IMR-90 (cell line): Measurements from ENCODE around the gene PTK6. TPM values are rescaled to one million over a fixed set of nuclear protein-coding genes. Genes with fewer than 3 reads are reported as not detected.

Experiments used
- ATAC-seq: fragments of 200-7000 bp; cut with Tn5 transposase; 2 replicates; pipeline ENCODE4 v1.9.1; 2020; ENCODE audit warnings: low read depth, mild to moderate bottlenecking, moderate library complexity
- BruUV-seq: library from RNA; stranded (reverse); fragments of 400-500 nt; replicated peaks from 2 replicates; lab custom pipeline; 2021; lab: Mats Ljungman, UMichigan
- CTCF ChIA-PET: fragments of 300-600 bp; formaldehyde crosslinking; extraction: SDS; loops from one replicate; lab custom pipeline; 2021; ENCODE audit warnings: antibody characterized with exemption; lab: Yijun Ruan, JAX
- POLR2A ChIA-PET: fragments of 300-600 bp; sonication (Branson Sonifier 250); formaldehyde crosslinking; loops from one replicate; lab custom pipeline; 2022; ENCODE audit warnings: antibody characterized with exemption; ENCODE audit not compliant: unreplicated experiment; lab: Charles Lee
- DNase-seq: peaks from one replicate; pipeline ENCODE4 v3.0.0; 2013
- H2AFZ ChIP-seq: replicated peaks from 2 replicates; pipeline ENCODE3; 2013; ENCODE audit warnings: low read length, mild to moderate bottlenecking; ENCODE audit not compliant: poor library complexity
- H2AK5ac ChIP-seq: 2 replicates; pipeline ENCODE4 v1.6.1; 2013; ENCODE audit warnings: low read depth, low read length, inconsistent platforms
- H2AK9ac ChIP-seq: replicated peaks from 2 replicates; pipeline ENCODE3; 2013; ENCODE audit warnings: mild to moderate bottlenecking, low read depth, low read length, moderate library complexity; ENCODE audit not compliant: poor library complexity
- H2BK120ac ChIP-seq: 2 replicates; pipeline ENCODE4 v1.6.1; 2013; ENCODE audit warnings: low read depth, low read length, inconsistent platforms
- H2BK15ac ChIP-seq: 3 replicates; pipeline ENCODE4 v1.6.1; 2013; ENCODE audit warnings: low read depth, low read length, inconsistent platforms
- H2BK20ac ChIP-seq: 2 replicates; pipeline ENCODE4 v1.6.1; 2013; ENCODE audit warnings: low read depth, mild to moderate bottlenecking, inconsistent platforms, low read length, moderate library complexity
- H2BK5ac ChIP-seq: 2 replicates; pipeline ENCODE4 v1.6.1; 2013; ENCODE audit warnings: mild to moderate bottlenecking, low read depth, low read length, inconsistent platforms; ENCODE audit not compliant: poor library complexity, severe bottlenecking
- H3K14ac ChIP-seq: replicated peaks from 2 replicates; pipeline ENCODE4 v1.6.1; 2013; ENCODE audit warnings: low read depth, low read length, inconsistent platforms
- H3K18ac ChIP-seq: 2 replicates; pipeline ENCODE4 v1.6.1; 2013; ENCODE audit warnings: low read depth, low read length, control low read depth
- H3K23ac ChIP-seq: 2 replicates; pipeline ENCODE4 v1.6.1; 2013; ENCODE audit warnings: low read depth, low read length, inconsistent platforms
- H3K27ac ChIP-seq: 2 replicates; pipeline ENCODE4 v1.5.1; 2013; ENCODE audit warnings: mild to moderate bottlenecking, control low read depth, low read length; ENCODE audit not compliant: insufficient read depth
- H3K27me3 ChIP-seq: 2 replicates; pipeline ENCODE4 v1.6.1; 2013; ENCODE audit warnings: low read length; ENCODE audit not compliant: control insufficient read depth, insufficient read depth
- H3K36me3 ChIP-seq: 2 replicates; pipeline ENCODE4 v1.6.1; 2013; ENCODE audit warnings: low read length, mixed read lengths; ENCODE audit not compliant: control insufficient read depth, insufficient read depth
- H3K4ac ChIP-seq: 2 replicates; pipeline ENCODE4 v1.6.1; 2013; ENCODE audit warnings: low read depth, low read length, inconsistent platforms
- H3K4me1 ChIP-seq: 2 replicates; pipeline ENCODE4 v1.6.1; 2013; ENCODE audit warnings: low read length, mixed read lengths; ENCODE audit not compliant: control insufficient read depth, insufficient read depth
- H3K4me2 ChIP-seq: 2 replicates; pipeline ENCODE4 v1.6.1; 2013; ENCODE audit warnings: low read depth, mild to moderate bottlenecking, control low read depth, low read length, moderate library complexity
- H3K4me3 ChIP-seq: 2 replicates; pipeline ENCODE4 v1.5.1; 2013; ENCODE audit warnings: low read depth, mild to moderate bottlenecking, control low read depth, low read length, moderate library complexity; ENCODE audit not compliant: insufficient read depth
- H3K56ac ChIP-seq: 2 replicates; pipeline ENCODE4 v1.6.1; 2013; ENCODE audit warnings: low read length, inconsistent platforms; ENCODE audit not compliant: insufficient read depth; ENCODE audit errors: extremely low read depth
- H3K79me1 ChIP-seq, 2 experiments: 2 replicates each; pipeline ENCODE4 v1.6.1; 2013; ENCODE audit warnings: low read length in 2 of 2, inconsistent platforms in 1 of 2, low read depth in 1 of 2
- H3K9ac ChIP-seq: 2 replicates; pipeline ENCODE4 v1.6.1; 2013; ENCODE audit warnings: low read depth, low read length, control low read depth
- H3K9me1 ChIP-seq: 2 replicates; pipeline ENCODE4 v1.6.1; 2013; ENCODE audit warnings: low read length, inconsistent platforms; ENCODE audit not compliant: insufficient read depth
- H3K9me3 ChIP-seq: 2 replicates; pipeline ENCODE4 v1.6.1; 2013; ENCODE audit warnings: low read length; ENCODE audit not compliant: control insufficient read depth, insufficient read depth
- H4K20me1 ChIP-seq: 2 replicates; pipeline ENCODE4 v1.6.1; 2013; ENCODE audit warnings: low read length, inconsistent platforms; ENCODE audit not compliant: insufficient read depth
- H4K5ac ChIP-seq: 2 replicates; pipeline ENCODE4 v1.6.1; 2013; ENCODE audit warnings: mild to moderate bottlenecking, low read depth, low read length, control low read depth
- H4K8ac ChIP-seq, 2 experiments: 2 replicates each; pipeline ENCODE4 v1.6.1; 2013; ENCODE audit warnings: low read depth in 2 of 2, low read length in 2 of 2, control low read depth in 1 of 2, inconsistent platforms in 1 of 2
- H4K91ac ChIP-seq: 2 replicates; pipeline ENCODE4 v1.6.1; 2013; ENCODE audit warnings: low read depth, low read length, inconsistent platforms; ENCODE audit not compliant: insufficient read depth
- BHLHE40 ChIP-seq: fragments of 150-350 bp; IDR thresholded peaks from 2 replicates; pipeline ENCODE4 v1.6.1; 2016; ENCODE audit warnings: mild to moderate bottlenecking, low read depth, low read length
- CEBPB ChIP-seq: IDR thresholded peaks from 2 replicates; pipeline ENCODE4 v1.6.1; 2012; ENCODE audit warnings: low read depth, low read length, improper control_type of control experiment
- CHD1 ChIP-seq: IDR thresholded peaks from 2 replicates; pipeline ENCODE4 v1.6.1; 2012; ENCODE audit warnings: low read depth, low read length, improper control_type of control experiment
- FOS ChIP-seq: fragments of 150-350 bp; IDR thresholded peaks from 2 replicates; pipeline ENCODE4 v1.6.1; 2016; ENCODE audit warnings: low read depth, low read length
- MAFK ChIP-seq: IDR thresholded peaks from 2 replicates; pipeline ENCODE4 v1.6.1; 2012; ENCODE audit warnings: low read depth, low read length, improper control_type of control experiment
- MAZ ChIP-seq: IDR thresholded peaks from 2 replicates; pipeline ENCODE4 v1.6.1; 2012; ENCODE audit warnings: low read depth, mild to moderate bottlenecking, low read length, improper control_type of control experiment, moderate library complexity, borderline replicate concordance
- MXI1 ChIP-seq: IDR thresholded peaks from 2 replicates; pipeline ENCODE4 v1.6.1; 2012; ENCODE audit warnings: low read depth, mild to moderate bottlenecking, low read length, moderate library complexity, borderline replicate concordance
- NFE2L2 ChIP-seq: fragments of 150-350 bp; IDR thresholded peaks from 2 replicates; pipeline ENCODE4 v1.6.1; 2016; ENCODE audit warnings: low read depth, mild to moderate bottlenecking, low read length
- POLR2A ChIP-seq: IDR thresholded peaks from 2 replicates; pipeline ENCODE4 v1.6.1; 2012; ENCODE audit warnings: mild to moderate bottlenecking, low read depth, low read length
- RAD21 ChIP-seq: IDR thresholded peaks from 2 replicates; pipeline ENCODE4 v1.6.1; 2012; ENCODE audit warnings: low read length, improper control_type of control experiment
- RCOR1 ChIP-seq: IDR thresholded peaks from 2 replicates; pipeline ENCODE4 v1.6.1; 2012; ENCODE audit warnings: mild to moderate bottlenecking, low read length, improper control_type of control experiment; ENCODE audit not compliant: insufficient replicate concordance
- RFX5 ChIP-seq: IDR thresholded peaks from 2 replicates; pipeline ENCODE4 v1.8.0; 2012; ENCODE audit warnings: low read depth, mild to moderate bottlenecking, low read length, moderate library complexity
- SMC3 ChIP-seq: fragments of 150-350 bp; IDR thresholded peaks from 2 replicates; pipeline ENCODE4 v1.6.1; 2016; ENCODE audit warnings: low read depth, mild to moderate bottlenecking, antibody characterized with exemption, low read length, moderate library complexity
- WGBS, 2 experiments: methylation state at CpG; one replicate each; pipeline versions ENCODE4 v1.1.5 to v1.1.7; 2013; ENCODE audit warnings: missing lambda C conversion rate in 2 of 2; ENCODE audit not compliant: insufficient read length in 1 of 2; ENCODE audit errors: extremely low coverage in 2 of 2; 5-methylcytosine and 5-hydroxymethylcytosine counted together
- dilution Hi-C: fragments of 300-500 bp; cut with HindIII; formaldehyde crosslinking; loops from one replicate; pipeline ENCODE4 v1.14.3; 2018; ENCODE audit warnings: low sequenced_read_pairs; ENCODE audit not compliant: unreplicated experiment
- in situ Hi-C: fragments of 300-500 bp; cut with MboI; formaldehyde crosslinking; loops from 3 replicates; pipeline ENCODE4 v1.14.3; 2019; ENCODE audit warnings: low sequenced_read_pairs, inconsistent platforms, mixed read lengths
- intact Hi-C: fragments of 100-400 bp; cut with micrococcal nuclease; formaldehyde crosslinking; loops from 2 replicates; pipeline ENCODE4 v1.10.0; 2022
- polyA plus RNA-seq, 3 experiments: library from polyadenylated mRNA; depleted of rRNA; stranded (reverse); fragments of >200 nt; gene quantifications; 2 replicates each; pipeline ENCODE4 v1.2.3, GENCODE V29; 2012; ENCODE audit warnings: low replicate concordance in 1 of 3
- total RNA-seq: library from RNA; depleted of rRNA; stranded (reverse); fragments of >200 nt; gene quantifications from 2 replicates; pipeline ENCODE4 v1.2.3, GENCODE V29; 2012
- TF ChIP-seq, protein P1 (sequence below): fragments of 150-350 bp; IDR thresholded peaks from 2 replicates; pipeline ENCODE4 v1.6.1; 2017; ENCODE audit warnings: mild to moderate bottlenecking, antibody characterized with exemption, low read length, low read depth
- TF ChIP-seq, protein P2 (sequence below): conservative IDR thresholded peaks from 2 replicates; pipeline ENCODE4 v1.5.1; 2012; ENCODE audit warnings: mild to moderate bottlenecking, low read depth, low read length, improper control_type of control experiment
- TF ChIP-seq, protein P3 (sequence below): fragments of 150-350 bp; IDR thresholded peaks from 2 replicates; pipeline ENCODE4 v1.6.1; 2016; ENCODE audit warnings: low read depth, mild to moderate bottlenecking, low read length, moderate library complexity, borderline replicate concordance

The PTK6 gene
- total and polyA plus RNA-seq, 2 of the 4 experiments (the other 2 are of a cell fraction), result not detected

DNA sequence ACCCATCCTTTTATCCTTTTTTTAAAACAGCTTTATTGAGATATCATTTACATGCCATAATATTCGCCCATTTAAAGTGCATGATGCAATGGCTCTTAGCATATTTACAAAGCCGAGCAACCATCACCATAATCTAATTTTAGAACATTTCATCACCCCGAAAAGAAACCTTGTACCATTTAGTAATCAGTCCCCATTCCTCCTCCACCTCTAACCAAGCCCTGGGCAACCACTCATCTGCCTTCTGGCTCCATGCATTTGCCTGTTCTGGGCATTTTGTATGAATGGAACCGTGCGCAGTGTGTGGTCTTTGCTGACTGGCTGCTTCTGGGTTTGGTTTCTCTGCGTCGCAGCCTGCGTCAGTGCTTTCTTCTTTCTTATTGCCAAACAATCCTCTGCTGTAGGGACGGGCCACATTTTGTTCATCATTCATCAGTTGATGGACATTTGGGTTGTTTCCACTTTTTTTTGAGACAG is 28.1 kb downstream of the PTK6 start:
- Histone ChIP-seq H3K23ac (no peak overlapping the region), H2BK5ac (no peak overlapping the region), H3K4me2 (no peak overlapping the region), H3K9ac (no peak overlapping the region), H2BK15ac (no peak overlapping the region), H4K20me1 (no peaks in the 10 kb centered on the region), H4K5ac (no peak overlapping the region), H3K14ac (no peak overlapping the region), H4K8ac (no peak overlapping the region), H3K27ac (no peak overlapping the region), H3K4ac (no peak overlapping the region), H2AK5ac (no peak overlapping the region), H2BK20ac (no peak overlapping the region), H3K9me3 (peaks cover 26% of the 10 kb centered on the region), H3K36me3 (no peaks in the 10 kb centered on the region), H3K79me1 (no peaks in the 10 kb centered on the region), H4K91ac (no peak overlapping the region), H2AK9ac (no peak overlapping the region), H3K9me1 (no peaks in the 10 kb centered on the region), H3K4me3 (no peak overlapping the region), H3K18ac (no peak overlapping the region), H3K27me3 (peaks cover 24% of the 10 kb centered on the region), H3K56ac (no peak overlapping the region), H3K4me1 (0 out of 2 replicates have a peak, but pooled peaks cover 1% of the 10 kb centered on the region), H2AFZ (no peak overlapping the region), H2BK120ac (no peak overlapping the region)
- dilution Hi-C loops (no loop called here), in situ Hi-C loops (no loop called here), intact Hi-C loops (no loop called here)
- whole genome bisulfite sequencing, 2 experiments, result 89% methylated on average over 4 of the region's 9 CpGs; no CpG with 5 or more reads in 1 of the 2 experiments
- CTCF ChIA-PET, result no interaction called here
- TF ChIP-seq, protein P1, sequence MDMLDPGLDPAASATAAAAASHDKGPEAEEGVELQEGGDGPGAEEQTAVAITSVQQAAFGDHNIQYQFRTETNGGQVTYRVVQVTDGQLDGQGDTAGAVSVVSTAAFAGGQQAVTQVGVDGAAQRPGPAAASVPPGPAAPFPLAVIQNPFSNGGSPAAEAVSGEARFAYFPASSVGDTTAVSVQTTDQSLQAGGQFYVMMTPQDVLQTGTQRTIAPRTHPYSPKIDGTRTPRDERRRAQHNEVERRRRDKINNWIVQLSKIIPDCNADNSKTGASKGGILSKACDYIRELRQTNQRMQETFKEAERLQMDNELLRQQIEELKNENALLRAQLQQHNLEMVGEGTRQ, result no peak
- TF ChIP-seq CEBPB (no peak), MAZ (no peak), POLR2A (no peak), SMC3 (no peak), RFX5 (no peak), CHD1 (no peak), MXI1 (no peak), BHLHE40 (no peak), MAFK (no peak), RAD21 (no peak), NFE2L2 (no peak), FOS (no peak), RCOR1 (no peak)
- TF ChIP-seq, protein P2, sequence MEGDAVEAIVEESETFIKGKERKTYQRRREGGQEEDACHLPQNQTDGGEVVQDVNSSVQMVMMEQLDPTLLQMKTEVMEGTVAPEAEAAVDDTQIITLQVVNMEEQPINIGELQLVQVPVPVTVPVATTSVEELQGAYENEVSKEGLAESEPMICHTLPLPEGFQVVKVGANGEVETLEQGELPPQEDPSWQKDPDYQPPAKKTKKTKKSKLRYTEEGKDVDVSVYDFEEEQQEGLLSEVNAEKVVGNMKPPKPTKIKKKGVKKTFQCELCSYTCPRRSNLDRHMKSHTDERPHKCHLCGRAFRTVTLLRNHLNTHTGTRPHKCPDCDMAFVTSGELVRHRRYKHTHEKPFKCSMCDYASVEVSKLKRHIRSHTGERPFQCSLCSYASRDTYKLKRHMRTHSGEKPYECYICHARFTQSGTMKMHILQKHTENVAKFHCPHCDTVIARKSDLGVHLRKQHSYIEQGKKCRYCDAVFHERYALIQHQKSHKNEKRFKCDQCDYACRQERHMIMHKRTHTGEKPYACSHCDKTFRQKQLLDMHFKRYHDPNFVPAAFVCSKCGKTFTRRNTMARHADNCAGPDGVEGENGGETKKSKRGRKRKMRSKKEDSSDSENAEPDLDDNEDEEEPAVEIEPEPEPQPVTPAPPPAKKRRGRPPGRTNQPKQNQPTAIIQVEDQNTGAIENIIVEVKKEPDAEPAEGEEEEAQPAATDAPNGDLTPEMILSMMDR, result no peak
- TF ChIP-seq, protein P3, sequence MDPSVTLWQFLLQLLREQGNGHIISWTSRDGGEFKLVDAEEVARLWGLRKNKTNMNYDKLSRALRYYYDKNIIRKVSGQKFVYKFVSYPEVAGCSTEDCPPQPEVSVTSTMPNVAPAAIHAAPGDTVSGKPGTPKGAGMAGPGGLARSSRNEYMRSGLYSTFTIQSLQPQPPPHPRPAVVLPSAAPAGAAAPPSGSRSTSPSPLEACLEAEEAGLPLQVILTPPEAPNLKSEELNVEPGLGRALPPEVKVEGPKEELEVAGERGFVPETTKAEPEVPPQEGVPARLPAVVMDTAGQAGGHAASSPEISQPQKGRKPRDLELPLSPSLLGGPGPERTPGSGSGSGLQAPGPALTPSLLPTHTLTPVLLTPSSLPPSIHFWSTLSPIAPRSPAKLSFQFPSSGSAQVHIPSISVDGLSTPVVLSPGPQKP, result no peak
- DNase-seq, result peak; percentile 12
- ATAC-seq, result no peak
- POLR2A ChIA-PET, result no interaction called here
- no TSS peak for BruUV-seq
